A549 (cell line): ENCODE results near the gene TRPV2. TPM values are rescaled to one million over a fixed set of nuclear protein-coding genes. Genes with fewer than 3 reads are reported as not detected.

ENCODE experiments used
- BHLHE40 ChIP-seq: IDR thresholded peaks from 2 replicates; pipeline ENCODE4 v1.6.1; 2012; ENCODE audit warnings: low read depth, low read length, inconsistent platforms
- CBX2 ChIP-seq: fragments of 200-600 bp; sonication (generic); IDR thresholded peaks from 2 replicates; pipeline ENCODE4 v1.6.1; 2016; ENCODE audit warnings: low read depth, mild to moderate bottlenecking, borderline replicate concordance
- CBX8 ChIP-seq: fragments of 200-600 bp; sonication (generic); IDR thresholded peaks from 2 replicates; pipeline ENCODE4 v1.6.1; 2016
- CHD2 ChIP-seq: fragments of 150-350 bp; IDR thresholded peaks from 2 replicates; pipeline ENCODE4 v1.6.1; 2014; ENCODE audit warnings: low read length; ENCODE audit not compliant: partially characterized antibody
- CTCF ChIP-seq: fragments of >200 bp; sonication (Bioruptor Twin); formaldehyde crosslinking; IDR thresholded peaks from 3 replicates; pipeline ENCODE4 v1.5.1; 2016
- EHF ChIP-seq: fragments of 250-450 bp; sonication (Bioruptor Pico); IDR thresholded peaks from 2 replicates; pipeline ENCODE4 v1.5.0; 2020; ENCODE audit warnings: mild to moderate bottlenecking
- ELK1 ChIP-seq: fragments of 150-350 bp; IDR thresholded peaks from 2 replicates; pipeline ENCODE4 v1.6.1; 2014; ENCODE audit warnings: low read depth, mild to moderate bottlenecking, low read length
- ESRRA ChIP-seq: fragments of 150-350 bp; IDR thresholded peaks from 2 replicates; pipeline ENCODE4 v1.6.1; 2014; ENCODE audit warnings: mild to moderate bottlenecking, low read length, borderline replicate concordance
- FOSL2 ChIP-seq, 2 experiments: fragments of 450-650 bp in 1 of 2; fragments of >200 bp in 1 of 2; sonication (Bioruptor Twin) in 1 of 2; formaldehyde crosslinking; IDR thresholded peaks; 2 replicates each; pipeline versions ENCODE4 v1.5.0 to v1.6.1; 2016 to 2020; ENCODE audit warnings: mild to moderate bottlenecking in 1 of 2, moderate library complexity in 1 of 2
- HDAC2 ChIP-seq: fragments of 200-600 bp; sonication (generic); IDR thresholded peaks from 2 replicates; pipeline ENCODE4 v1.6.1; 2016
- HES2 ChIP-seq: fragments of >200 bp; sonication (Bioruptor Twin); formaldehyde crosslinking; IDR thresholded peaks from 2 replicates; pipeline ENCODE4 v1.6.1; 2016
- HMGXB4 ChIP-seq: fragments of 250-450 bp; sonication (Bioruptor Pico); IDR thresholded peaks from 2 replicates; pipeline ENCODE4 v1.5.0; 2021; ENCODE audit warnings: mild to moderate bottlenecking, moderate library complexity, borderline replicate concordance
- HOXA7 ChIP-seq: fragments of 250-450 bp; sonication (Bioruptor Pico); IDR thresholded peaks from 2 replicates; pipeline ENCODE4 v1.5.0; 2020; ENCODE audit warnings: mild to moderate bottlenecking, moderate library complexity
- JUN ChIP-seq, 2 experiments: fragments of >200 bp; sonication (Bioruptor Twin); formaldehyde crosslinking; IDR thresholded peaks; 2 replicates in 1 of 2; 3 replicates in 1 of 2; pipeline ENCODE4 v1.6.1; 2016 to 2017
- JUNB ChIP-seq: fragments of >200 bp; sonication (Bioruptor Twin); formaldehyde crosslinking; IDR thresholded peaks from 2 replicates; pipeline ENCODE4 v1.6.1; 2016
- KDM1A ChIP-seq: fragments of 200-600 bp; sonication (generic); IDR thresholded peaks from 2 replicates; pipeline ENCODE4 v1.6.1; 2016; ENCODE audit warnings: low read depth, mild to moderate bottlenecking
- KDM5A ChIP-seq: fragments of 200-600 bp; sonication (generic); IDR thresholded peaks from 2 replicates; pipeline ENCODE4 v1.6.1; 2016; ENCODE audit warnings: antibody characterized with exemption, mild to moderate bottlenecking
- MAX ChIP-seq: IDR thresholded peaks from 2 replicates; pipeline ENCODE4 v1.6.1; 2012
- MYC ChIP-seq: IDR thresholded peaks from 2 replicates; pipeline ENCODE4 v1.6.1; 2012; ENCODE audit warnings: mild to moderate bottlenecking, inconsistent platforms, low read length, improper control_type of control experiment, borderline replicate concordance
- NFE2L2 ChIP-seq: fragments of 150-350 bp; conservative IDR thresholded peaks from 2 replicates; pipeline ENCODE4 v1.6.1; 2014; ENCODE audit warnings: low read length
- NPAS2 ChIP-seq: fragments of 250-450 bp; sonication (Bioruptor Pico); IDR thresholded peaks from 2 replicates; pipeline ENCODE4 v1.8.0; 2022; ENCODE audit warnings: mild to moderate bottlenecking, moderate library complexity, borderline replicate concordance
- NR3C1 ChIP-seq: fragments of >200 bp; sonication (Bioruptor Twin); formaldehyde crosslinking; IDR thresholded peaks from 3 replicates; pipeline ENCODE4 v1.6.1; 2017
- PHF8 ChIP-seq: fragments of 200-600 bp; sonication (generic); IDR thresholded peaks from 2 replicates; pipeline ENCODE4 v1.6.1; 2016; ENCODE audit warnings: low read depth, mild to moderate bottlenecking, antibody characterized with exemption, moderate library complexity, borderline replicate concordance
- POLR2A ChIP-seq: IDR thresholded peaks from 2 replicates; pipeline ENCODE4 v1.6.1; 2012; ENCODE audit warnings: mild to moderate bottlenecking, low read length
- POLR2AphosphoS2 ChIP-seq: conservative IDR thresholded peaks from 2 replicates; pipeline ENCODE4 v1.6.1; 2012; ENCODE audit warnings: low read length, improper control_type of control experiment, inconsistent platforms
- RAD21 ChIP-seq, 2 experiments: fragments of >200 bp in 1 of 2; sonication (Bioruptor Twin) in 1 of 2; formaldehyde crosslinking in 1 of 2; IDR thresholded peaks in 1 of 2; conservative IDR thresholded peaks in 1 of 2; 2 replicates in 1 of 2; 3 replicates in 1 of 2; pipeline ENCODE4 v1.6.1; 2012 to 2018; ENCODE audit warnings: inconsistent platforms in 1 of 2
- RARB ChIP-seq: fragments of 250-450 bp; sonication (Bioruptor Pico); IDR thresholded peaks from 2 replicates; pipeline ENCODE4 v1.8.0; 2021; ENCODE audit warnings: mild to moderate bottlenecking, moderate library complexity
- RCOR1 ChIP-seq: fragments of 150-350 bp; IDR thresholded peaks from 2 replicates; pipeline ENCODE4 v1.6.1; 2014; ENCODE audit warnings: antibody characterized with exemption, low read length, low read depth
- RFX5 ChIP-seq: fragments of 450-650 bp; IDR thresholded peaks from 2 replicates; pipeline ENCODE4 v1.7.1; 2014; ENCODE audit warnings: antibody characterized with exemption, mild to moderate bottlenecking, moderate library complexity
- RNF2 ChIP-seq: fragments of 200-600 bp; sonication (generic); IDR thresholded peaks from 2 replicates; pipeline ENCODE4 v1.6.1; 2016; ENCODE audit warnings: low read depth, mild to moderate bottlenecking, antibody characterized with exemption, moderate library complexity, borderline replicate concordance
- SREBF2 ChIP-seq: fragments of 450-650 bp; IDR thresholded peaks from 2 replicates; pipeline ENCODE4 v1.6.1; 2014; ENCODE audit warnings: mild to moderate bottlenecking, moderate library complexity
- TFCP2L1 ChIP-seq: fragments of 250-450 bp; sonication (Bioruptor Pico); IDR thresholded peaks from 2 replicates; pipeline ENCODE4 v1.5.0; 2021; ENCODE audit warnings: mild to moderate bottlenecking
- TP53 ChIP-seq: fragments of 250-450 bp; sonication (Bioruptor Pico); IDR thresholded peaks from 2 replicates; pipeline ENCODE4 v1.5.0; 2021; ENCODE audit warnings: mild to moderate bottlenecking, moderate library complexity
- USF2 ChIP-seq: fragments of 450-650 bp; IDR thresholded peaks from 2 replicates; pipeline ENCODE4 v1.6.1; 2014; ENCODE audit warnings: antibody characterized with exemption
- ZFP36 ChIP-seq: fragments of 450-650 bp; IDR thresholded peaks from 2 replicates; pipeline ENCODE4 v1.6.1; 2014; ENCODE audit warnings: borderline replicate concordance; ENCODE audit not compliant: partially characterized antibody
- polyA plus RNA-seq, 4 experiments: library from polyadenylated mRNA; depleted of rRNA in 3 of 4; stranded (reverse); fragments of >200 nt; fragmentation: RNase III in 1 of 4; extraction: RNeasy Plus Mini Kit Qiagen cat#74134 plus additional on column Dnase treatment in 1 of 4; gene quantifications; 2 replicates in 3 of 4; 3 replicates in 1 of 4; pipeline ENCODE4 v1.2.3, GENCODE V29; 2011 to 2017

Gene TRPV2
- polyA plus RNA-seq, 2 of the 4 experiments (the other 2 are of a cell fraction), result 0.31 to 0.61 TPM

GRCh38 chr17:16406742-16407674, 8.4 kb upstream of the TRPV2 start (continued):
- TF ChIP-seq ELK1 (no peak), POLR2A (peak; percentile 64), HDAC2 (peak; percentile 73; the same call in 1 of the 2 replicates), NPAS2 (CRISPR knock-in tag) (no peak), KDM5A (no peak), BHLHE40 (no peak), HMGXB4 (CRISPR knock-in tag) (no peak), HES2 (no peak), KDM1A (no peak), CBX2 (no peak), RFX5 (no peak), JUNB (no peak), CTCF (no peak), HOXA7 (CRISPR knock-in tag) (no peak), FOSL2 (IDR thresholded peaks at IDR 0.05) (no peak), FOSL2 (CRISPR knock-in tag; IDR thresholded peaks at IDR 0.05) (no peak), RAD21 (conservative IDR thresholded peaks at IDR 0.05 in 1 of 2, IDR thresholded peaks at IDR 0.05 in 1 of 2) (no peak), JUN (IDR thresholded peaks at IDR 0.05) (no peak), SREBF2 (no peak), EHF (CRISPR knock-in tag) (no peak), RNF2 (no peak), ESRRA (no peak), NFE2L2 (no peak), RCOR1 (no peak), NR3C1 (no peak), POLR2AphosphoS2 (no peak), TP53 (CRISPR knock-in tag) (no peak), MYC (no peak), MAX (peak; percentile 70; the same call in 1 of the 2 replicates), CBX8 (no peak), USF2 (no peak), RARB (CRISPR knock-in tag) (no peak), CHD2 (peak; percentile 54), ZFP36 (no peak), PHF8 (0 out of 2 replicates have a peak, but pooled peaks have one; percentile 23), TFCP2L1 (no peak)
- TF ChIP-seq, all 56 proteins: peak for 8
